ENCODE data around the gene LPCAT4. TPM values are rescaled to one million over a fixed set of nuclear protein-coding genes. Genes with fewer than 3 reads are reported as not detected.
A peak's percentile ranks its signal among the peaks of the same experiment; 100 is the strongest.
"Not testable (repeated sequence)": the region's sequence is repeated elsewhere in the genome, so short reads cannot be mapped to it uniquely, and the experiment has no call there.

Gene LPCAT4
- total RNA-seq: 14.5 TPM

GRCh38 chr15:34367101-34368081 is at the start of gene LPCAT4:
LPCAT4 (minus strand) TSS chr15:34367196; CDS start chr15:34367100, 96 bp downstream.
- DNase-seq (ENCODE audit: low read depth in 2 of 3, low spot score in 2 of 3): peak; percentile 84 to 93 (median 90)

- not testable (repeated sequence) for DNase-seq (ENCODE audit: low read depth in 2 of 3, low spot score in 2 of 3)
These were observed 42.5 kb upstream of the LPCAT4 start for GRCh38 chr15:34409511-34409910.

- DNase-seq (ENCODE audit: low read depth in 2 of 3, low spot score in 2 of 3): not testable (repeated sequence)
These were observed 42.0 kb upstream of the LPCAT4 start for GRCh38 chr15:34408973-34409372.

DNA sequence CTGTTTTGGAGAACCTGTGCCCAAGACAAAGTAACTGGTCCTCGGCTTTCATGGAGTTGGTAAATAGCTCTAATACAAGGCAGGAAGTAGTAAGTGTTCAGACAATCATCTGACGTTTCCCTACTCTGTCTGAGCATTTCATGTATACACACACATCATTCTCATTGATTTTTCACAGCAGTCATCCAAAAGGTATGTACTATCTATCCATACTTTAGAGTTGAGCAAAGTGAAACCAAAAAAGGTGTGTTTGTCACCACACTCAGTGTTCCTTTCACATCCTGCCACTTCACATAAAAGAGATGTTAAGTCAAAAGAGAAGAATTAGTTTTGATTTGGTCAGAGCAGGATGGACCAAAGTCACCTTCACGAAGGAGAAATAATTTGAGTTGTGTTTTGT is 36.9 kb upstream of the LPCAT4 start:
- DNase-seq (ENCODE audit: low read depth in 2 of 3, low spot score in 2 of 3): not testable (repeated sequence)

GRCh38 chr15:34403160-34403598 is 36.2 kb upstream of the LPCAT4 start:
- not testable (repeated sequence) for DNase-seq (ENCODE audit: low read depth in 2 of 3, low spot score in 2 of 3)

- DNase-seq (ENCODE audit: low read depth in 2 of 3, low spot score in 2 of 3): not testable (repeated sequence)
These were observed 30.8 kb upstream of the LPCAT4 start for GRCh38 chr15:34397637-34398259.

DNA sequence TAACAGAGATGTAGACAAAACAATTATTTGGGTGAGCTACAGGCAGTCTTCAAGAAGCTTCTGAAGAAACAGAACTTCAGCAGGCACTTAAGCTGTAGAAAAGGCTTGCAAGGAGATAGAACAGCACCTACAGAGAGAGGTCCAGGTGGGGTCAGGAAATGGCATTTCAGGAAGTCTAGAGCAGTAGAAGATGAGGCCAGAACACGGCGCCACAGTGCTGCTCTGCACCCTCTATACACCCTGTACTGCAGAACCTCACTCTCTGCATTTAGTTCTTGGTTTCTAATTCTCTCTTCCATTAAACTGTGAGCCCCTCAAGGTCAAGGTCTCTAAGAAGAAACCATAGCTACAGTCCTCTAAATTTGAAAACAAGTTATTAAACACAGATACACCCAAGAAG is 26.0 kb upstream of the LPCAT4 start:
- DNase-seq (ENCODE audit: low read depth in 2 of 3, low spot score in 2 of 3): not testable (repeated sequence)

GRCh38 chr15:34389594-34390086 is 22.6 kb upstream of the LPCAT4 start:
- DNase-seq (ENCODE audit: low read depth in 2 of 3, low spot score in 2 of 3): not testable (repeated sequence)

GRCh38 chr15:34381829-34382521 is 15.0 kb upstream of the LPCAT4 start:
- DNase-seq (ENCODE audit: low read depth in 2 of 3, low spot score in 2 of 3): not testable (repeated sequence)

- DNase-seq (ENCODE audit: low read depth in 2 of 3, low spot score in 2 of 3): not testable (repeated sequence)
These were observed 13.5 kb upstream of the LPCAT4 start for GRCh38 chr15:34380491-34380890.

DNA sequence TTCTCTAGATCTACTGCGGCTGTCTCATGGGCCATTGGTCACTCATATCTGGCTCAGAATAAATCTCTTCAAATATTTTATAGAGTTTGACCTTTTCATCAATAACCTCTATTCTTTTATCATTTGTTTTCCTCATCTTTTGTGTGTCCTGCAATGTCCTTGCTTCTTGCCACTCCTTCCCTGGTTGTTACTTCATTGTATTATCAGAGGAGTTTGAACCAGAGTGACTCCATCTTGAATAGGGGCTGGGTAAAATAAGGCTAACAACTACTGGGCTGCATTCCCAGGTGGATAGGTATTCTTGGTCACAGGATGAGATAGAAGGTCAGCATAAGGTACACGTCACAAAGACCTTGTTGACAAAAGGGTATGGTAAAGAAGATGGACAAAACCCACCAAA is 9.9 kb upstream of the LPCAT4 start:
- DNase-seq (ENCODE audit: low read depth in 2 of 3, low spot score in 2 of 3): no peak

GRCh38 chr15:34375541-34375940 is 8.5 kb upstream of the LPCAT4 start:
- not testable (repeated sequence) for DNase-seq (ENCODE audit: low read depth in 2 of 3, low spot score in 2 of 3)

GRCh38 chr15:34374816-34375215 is 7.8 kb upstream of the LPCAT4 start:
- no peak for DNase-seq (ENCODE audit: low read depth in 2 of 3, low spot score in 2 of 3)

DNA sequence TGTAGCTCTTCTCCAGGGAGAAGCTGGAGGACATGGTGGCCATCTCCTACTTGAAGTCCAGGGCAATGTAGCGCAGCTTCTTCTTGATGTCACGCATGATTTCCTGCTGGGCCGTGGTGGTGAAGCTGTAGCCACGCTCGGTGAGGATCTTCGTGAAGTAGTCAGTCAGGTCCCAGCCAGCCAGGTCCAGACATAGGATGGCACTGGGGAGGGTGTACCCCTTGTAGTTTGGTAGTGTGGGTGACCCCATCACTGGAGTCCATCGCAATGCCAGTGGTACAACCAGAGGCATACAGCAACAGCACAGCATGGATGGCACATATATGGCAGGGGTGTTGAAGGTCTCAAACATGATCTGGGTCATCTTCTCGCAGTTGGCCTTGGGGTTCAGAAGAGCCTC is 7.0 kb upstream of the LPCAT4 start:
- DNase-seq (ENCODE audit: low read depth in 2 of 3, low spot score in 2 of 3): no peak

DNA sequence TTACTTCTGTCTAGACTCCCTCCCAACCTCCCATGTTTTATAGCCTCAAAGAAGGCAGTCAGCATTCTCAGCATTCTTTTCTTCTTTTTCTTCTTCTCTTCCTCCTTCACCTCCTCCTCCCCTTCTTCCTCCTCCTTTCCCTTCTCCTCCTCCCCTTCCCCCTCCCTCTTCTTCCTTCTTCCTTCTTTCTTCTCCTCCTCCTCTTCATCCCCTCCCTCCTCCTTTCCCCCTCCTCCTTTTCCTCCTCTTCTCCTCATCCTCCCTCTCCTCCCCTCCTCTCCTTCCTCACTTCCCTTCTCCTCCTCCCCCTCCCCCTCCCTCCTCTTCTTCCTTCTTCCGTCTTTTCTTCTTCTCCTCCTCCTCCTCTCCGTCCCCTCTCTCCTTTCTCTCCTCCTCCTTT is 3.6 kb upstream of the LPCAT4 start:
- no peak for DNase-seq (ENCODE audit: low read depth in 2 of 3, low spot score in 2 of 3)

GRCh38 chr15:34370129-34370528 is 3.1 kb upstream of the LPCAT4 start:
- DNase-seq (ENCODE audit: low read depth in 2 of 3, low spot score in 2 of 3): no peak

DNA sequence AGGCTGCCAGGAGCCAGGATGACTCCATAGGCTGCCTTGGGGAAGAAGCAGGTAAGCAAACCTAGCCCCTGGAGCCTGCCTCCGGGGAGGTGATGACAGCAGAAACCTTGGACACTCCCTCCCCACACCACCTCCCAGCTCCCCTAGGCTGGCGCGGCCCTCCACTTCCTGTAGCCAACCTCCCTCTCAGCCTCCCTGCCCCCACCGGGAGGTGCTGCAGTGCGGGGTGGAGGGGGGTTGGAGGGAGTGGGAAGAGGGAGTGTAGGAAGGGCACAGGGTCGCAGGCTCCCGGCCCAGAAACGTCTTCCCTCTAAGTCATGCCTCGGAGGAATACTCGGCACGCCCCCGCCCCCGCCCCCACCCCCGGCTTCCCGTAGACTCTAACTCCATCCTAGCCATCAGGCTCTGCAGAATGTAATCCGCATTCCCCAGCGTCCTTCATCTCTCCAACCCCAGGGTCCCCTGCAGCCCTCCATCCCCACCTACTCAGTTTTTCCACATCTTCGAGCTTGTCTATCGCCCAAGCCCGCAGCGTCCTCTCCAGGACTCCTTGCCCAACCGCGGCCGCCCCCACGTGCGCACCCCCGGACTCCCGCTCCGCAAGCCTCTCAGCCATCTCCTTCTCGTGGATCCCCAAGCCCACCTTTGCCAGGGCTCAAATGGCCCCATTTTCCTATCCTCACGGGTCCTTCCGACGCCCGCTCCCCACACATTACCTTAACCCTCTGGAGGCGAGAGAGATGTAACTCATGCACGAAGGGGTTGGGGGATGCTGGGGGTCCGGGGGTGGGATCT is 528 bp downstream of the LPCAT4 start:
- DNase-seq (ENCODE audit: low read depth in 2 of 3, low spot score in 2 of 3): peak in 1 of 3 donors; percentile 27

- no peak for DNase-seq (ENCODE audit: low read depth in 2 of 3, low spot score in 2 of 3)
These were observed 1.2 kb downstream of the LPCAT4 start for GRCh38 chr15:34365836-34366235.

DNA sequence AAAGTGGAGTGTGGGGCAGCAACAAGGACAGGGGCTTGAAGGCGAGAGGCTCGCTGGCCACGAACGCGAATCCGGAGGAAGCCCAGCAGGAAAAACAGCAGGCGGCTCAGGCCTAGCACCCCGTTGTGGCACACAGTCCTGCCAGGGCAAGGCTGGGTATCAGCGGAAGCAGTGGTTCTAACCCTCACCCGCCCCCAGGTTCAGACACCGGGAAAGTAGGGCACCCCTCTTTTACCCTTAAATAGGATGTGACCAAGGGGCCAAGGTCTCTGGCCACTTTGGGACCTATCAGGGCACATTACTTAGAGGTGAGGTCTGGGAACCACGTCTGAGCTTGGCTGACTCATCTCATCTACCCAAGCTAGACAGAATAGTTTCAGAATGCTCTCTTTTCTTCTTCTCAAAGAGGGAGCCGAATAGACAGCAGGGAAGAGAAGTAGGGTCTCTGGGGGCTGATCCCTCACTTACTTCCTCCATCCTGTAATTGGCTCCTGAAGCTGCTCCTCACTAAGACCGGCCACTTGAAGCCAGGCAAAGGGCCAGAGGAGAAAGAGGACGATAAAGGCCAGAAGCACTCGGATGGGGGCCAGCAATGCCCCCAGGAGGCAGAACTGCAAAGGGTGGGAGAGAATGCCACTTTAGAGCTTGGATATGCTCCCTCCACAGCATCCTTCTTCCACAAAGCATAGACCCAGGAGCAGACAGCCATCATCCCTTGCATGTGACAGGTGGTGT is 1.7 kb downstream of the LPCAT4 start:
- DNase-seq (ENCODE audit: low read depth in 2 of 3, low spot score in 2 of 3): peak in 1 of 3 donors; percentile 36
